Skeletal muscle tissue (tissue), 4 donors: ENCODE results near the gene OGFR. TPM values are rescaled to one million over a fixed set of nuclear protein-coding genes. Genes with fewer than 3 reads are reported as not detected.

Source experiments
- H3K27ac ChIP-seq: one replicate; pipeline ENCODE4 v1.7.0; 2013; ENCODE audit warnings: mild to moderate bottlenecking, low read depth, low read length, inconsistent platforms
- H3K27me3 ChIP-seq, 3 donors: one replicate each; pipeline ENCODE4 v1.7.0; 2013; ENCODE audit warnings: low read length in 3 of 3; ENCODE audit not compliant: control insufficient read depth in 3 of 3, insufficient read depth in 3 of 3
- H3K36me3 ChIP-seq, 3 donors: one replicate each; pipeline ENCODE4 v1.7.0; 2013; ENCODE audit warnings: low read length in 3 of 3; ENCODE audit not compliant: control insufficient read depth in 3 of 3, insufficient read depth in 3 of 3
- H3K4me1 ChIP-seq, 3 donors: one replicate each; pipeline ENCODE4 v1.7.0; 2013; ENCODE audit warnings: low read length in 3 of 3, mild to moderate bottlenecking in 3 of 3; ENCODE audit not compliant: control insufficient read depth in 3 of 3, insufficient read depth in 3 of 3
- H3K4me3 ChIP-seq, 3 donors: one replicate each; pipeline ENCODE4 v1.7.0; 2013; ENCODE audit warnings: low read length in 3 of 3
- H3K9ac ChIP-seq, 3 donors: one replicate each; pipeline ENCODE4 v1.7.0; 2013; ENCODE audit warnings: low read length in 3 of 3, mild to moderate bottlenecking in 3 of 3, moderate library complexity in 2 of 3, low read depth in 1 of 3
- H3K9me3 ChIP-seq, 3 donors: one replicate each; pipeline ENCODE4 v1.7.0; 2013; ENCODE audit warnings: low read length in 3 of 3; ENCODE audit not compliant: control insufficient read depth in 3 of 3
- total RNA-seq: library from RNA; depleted of rRNA; stranded (reverse); fragments of >200 nt; gene quantifications from one replicate; pipeline ENCODE4 v1.2.3, GENCODE V29; 2014
- donor health status: Osteomylitis.

OGFR gene
- total RNA-seq, 1 donor from 2014 or later = 13.6 TPM

GRCh38 chr20:62774762-62775161 lies 29.9 kb upstream of the OGFR start:
- no peak overlapping the region for H3K27ac ChIP-seq
- no peaks in the 10 kb centered on the region for H3K36me3 ChIP-seq
- peaks cover 32 to 69% (median 61%) of the 10 kb centered on the region in 3 donors for H3K27me3 ChIP-seq
- H3K9me3 ChIP-seq = no peaks in the 10 kb centered on the region
- H3K9ac ChIP-seq = no peak overlapping the region
- H3K4me1 ChIP-seq = peaks cover 6 to 25% (median 16%) of the 10 kb centered on the region in 3 donors
- H3K4me3 ChIP-seq = no peak overlapping the region

- no peak overlapping the region for H3K27ac ChIP-seq
- H3K9me3 ChIP-seq = no peaks in the 10 kb centered on the region
- H3K9ac ChIP-seq = no peak overlapping the region
- H3K4me3 ChIP-seq = no peak overlapping the region
- peaks cover 32 to 69% (median 58%) of the 10 kb centered on the region in 3 donors for H3K27me3 ChIP-seq
- no peaks in the 10 kb centered on the region for H3K36me3 ChIP-seq
- H3K4me1 ChIP-seq = peaks cover 6 to 25% (median 16%) of the 10 kb centered on the region in 3 donors
These were observed 29.4 kb upstream of the OGFR start for GRCh38 chr20:62775206-62775605.

GRCh38 chr20:62776035-62776691 lies 28.5 kb upstream of the OGFR start:
- no peak overlapping the region for H3K27ac ChIP-seq
- peak overlapping the region in 1 of 3 donors; percentile 36 for H3K4me3 ChIP-seq
- H3K9ac ChIP-seq = no peak overlapping the region
- no peaks in the 10 kb centered on the region for H3K36me3 ChIP-seq
- peaks cover 6 to 25% (median 16%) of the 10 kb centered on the region in 3 donors for H3K4me1 ChIP-seq
- peaks cover 26 to 66% (median 52%) of the 10 kb centered on the region in 3 donors for H3K27me3 ChIP-seq
- H3K9me3 ChIP-seq = no peaks in the 10 kb centered on the region

- no peak overlapping the region for H3K27ac ChIP-seq
- H3K4me1 ChIP-seq = peaks cover 6 to 20% (median 14%) of the 10 kb centered on the region in 3 donors
- no peaks in the 10 kb centered on the region for H3K9me3 ChIP-seq
- H3K4me3 ChIP-seq = peak overlapping the region in 1 of 3 donors; percentile 36
- H3K36me3 ChIP-seq = no peaks in the 10 kb centered on the region
- H3K9ac ChIP-seq = no peak overlapping the region
- peaks cover 18 to 59% (median 45%) of the 10 kb centered on the region in 3 donors for H3K27me3 ChIP-seq
These were observed 27.7 kb upstream of the OGFR start for GRCh38 chr20:62776692-62777527.

GRCh38 chr20:62777528-62777830 lies 27.2 kb upstream of the OGFR start:
- Histone ChIP-seq H3K27ac (no peak overlapping the region), H3K4me1 (peaks cover 8 to 20% (median 16%) of the 10 kb centered on the region in 3 donors), H3K4me3 (no peak overlapping the region), H3K36me3 (no peaks in the 10 kb centered on the region), H3K9me3 (no peaks in the 10 kb centered on the region), H3K9ac (no peak overlapping the region), H3K27me3 (peaks cover 13 to 55% (median 40%) of the 10 kb centered on the region in 3 donors)

GRCh38 chr20:62778058-62778457 lies 26.6 kb upstream of the OGFR start:
- H3K4me1 ChIP-seq = peaks cover 9 to 18% (median 14%) of the 10 kb centered on the region in 3 donors
- H3K9me3 ChIP-seq = no peaks in the 10 kb centered on the region
- no peak overlapping the region for H3K9ac ChIP-seq
- H3K27me3 ChIP-seq = peaks cover 7 to 53% (median 38%) of the 10 kb centered on the region in 3 donors
- no peak overlapping the region for H3K27ac ChIP-seq
- H3K4me3 ChIP-seq = no peak overlapping the region
- H3K36me3 ChIP-seq = no peaks in the 10 kb centered on the region

- Histone ChIP-seq H3K9me3 (no peaks in the 10 kb centered on the region), H3K4me3 (no peak overlapping the region), H3K27me3 (peaks cover 0 to 46% (median 33%) of the 10 kb centered on the region in 3 donors), H3K9ac (no peak overlapping the region), H3K27ac (no peak overlapping the region), H3K4me1 (peaks cover 9 to 23% (median 14%) of the 10 kb centered on the region in 3 donors), H3K36me3 (no peaks in the 10 kb centered on the region)
These were observed 25.8 kb upstream of the OGFR start for GRCh38 chr20:62778601-62779416.

- Histone ChIP-seq H3K36me3 (no peaks in the 10 kb centered on the region), H3K27ac (no peak overlapping the region), H3K4me1 (peaks cover 9 to 23% (median 14%) of the 10 kb centered on the region in 3 donors), H3K27me3 (peaks cover 0 to 45% (median 32%) of the 10 kb centered on the region in 3 donors), H3K9ac (no peak overlapping the region), H3K9me3 (no peaks in the 10 kb centered on the region), H3K4me3 (no peak overlapping the region)
These were observed 25.3 kb upstream of the OGFR start for GRCh38 chr20:62779417-62779685.

GRCh38 chr20:62780204-62780603 lies 24.4 kb upstream of the OGFR start:
- no peak overlapping the region for H3K9ac ChIP-seq

More at GRCh38 chr20:62780204-62780603, 24.4 kb upstream of the OGFR start:
- Histone ChIP-seq H3K27me3 (peaks cover 0 to 39% (median 25%) of the 10 kb centered on the region in 3 donors), H3K9me3 (no peaks in the 10 kb centered on the region), H3K27ac (no peak overlapping the region), H3K4me1 (peaks cover 9 to 23% (median 14%) of the 10 kb centered on the region in 3 donors), H3K36me3 (no peaks in the 10 kb centered on the region), H3K4me3 (no peak overlapping the region)
